Progenitor cell of endocrine pancreas (in vitro differentiated cells): Measurements from ENCODE around the gene AGO3. TPM values are rescaled to one million over a fixed set of nuclear protein-coding genes. Genes with fewer than 3 reads are reported as not detected.
A peak's percentile ranks its signal among the peaks of the same experiment; 100 is the strongest.
"Not testable (repeated sequence)": the region's sequence is repeated elsewhere in the genome, so short reads cannot be mapped to it uniquely, and the experiment has no call there.

Source experiments
- DNase-seq: peaks from one replicate; pipeline ENCODE4 v3.0.0; 2021; ENCODE audit warnings: low spot score; ENCODE audit not compliant: unreplicated experiment
- H3K27ac Mint-ChIP-seq: 2 replicates; pipeline ENCODE4 v1.8.0; 2021; ENCODE audit warnings: mild to moderate bottlenecking, moderate library complexity, mixed read lengths
- H3K27me3 Mint-ChIP-seq: 2 replicates; pipeline ENCODE4 v1.8.0; 2021; ENCODE audit warnings: mixed read lengths
- H3K36me3 Mint-ChIP-seq: 2 replicates; pipeline ENCODE4 v1.8.0; 2022; ENCODE audit warnings: mixed read lengths; ENCODE audit not compliant: insufficient read depth
- H3K4me1 Mint-ChIP-seq: 2 replicates; pipeline ENCODE4 v1.8.0; 2021; ENCODE audit warnings: low read depth, mixed read lengths
- H3K4me3 Mint-ChIP-seq: 2 replicates; pipeline ENCODE4 v1.8.0; 2021; ENCODE audit warnings: low read depth, mild to moderate bottlenecking, moderate library complexity, mixed read lengths
- H3K9me3 Mint-ChIP-seq: 2 replicates; pipeline ENCODE4 v1.8.0; 2021; ENCODE audit warnings: low read depth, mixed read lengths
- CTCF ChIP-seq: fragments of 200-600 bp; sonication (generic); IDR thresholded peaks from one replicate; pipeline ENCODE4 v1.5.0; 2021; ENCODE audit warnings: antibody characterized with exemption, mild to moderate bottlenecking; ENCODE audit not compliant: unreplicated experiment
- total RNA-seq: library from RNA; stranded (reverse); gene quantifications from 2 replicates; pipeline ENCODE4 v1.2.1, GENCODE V29; 2021

The AGO3 gene
- total RNA-seq, 1 donor from 2014 or later, result 40.8 TPM

- H3K4me3 Mint-ChIP-seq, result no peak overlapping the region
- no peaks in the 10 kb centered on the region for H3K4me1 Mint-ChIP-seq
- peaks cover 38% of the 10 kb centered on the region for H3K36me3 Mint-ChIP-seq
- H3K27ac Mint-ChIP-seq, result no peak overlapping the region
- no peaks in the 10 kb centered on the region for H3K27me3 Mint-ChIP-seq
- DNase-seq, result no peak
- TF ChIP-seq CTCF, result no peak
- peaks cover 6% of the 10 kb centered on the region for H3K9me3 Mint-ChIP-seq
Measured at GRCh38 chr1:35971601-35972000, 40.7 kb downstream of the AGO3 start.

GRCh38 chr1:35972631-35973030 lies 41.7 kb downstream of the AGO3 start:
- not testable (repeated sequence) for H3K9me3 Mint-ChIP-seq, DNase-seq, H3K4me3 Mint-ChIP-seq, H3K27me3 Mint-ChIP-seq, H3K27ac Mint-ChIP-seq, H3K4me1 Mint-ChIP-seq
- peaks cover 38% of the 10 kb centered on the region for H3K36me3 Mint-ChIP-seq

GRCh38 chr1:35980090-35980489 lies 49.2 kb downstream of the AGO3 start:
- DNase-seq, result no peak
- Mint-ChIP-seq H3K4me3 (no peak overlapping the region), H3K36me3 (peaks cover 20% of the 10 kb centered on the region), H3K9me3 (no peaks in the 10 kb centered on the region), H3K4me1 (no peaks in the 10 kb centered on the region), H3K27ac (peak overlapping the region; percentile 11), H3K27me3 (no peaks in the 10 kb centered on the region)
- TF ChIP-seq CTCF, result no peak

- no peak overlapping the region for H3K4me3 Mint-ChIP-seq
- H3K36me3 Mint-ChIP-seq, result peaks cover 17% of the 10 kb centered on the region
- no peaks in the 10 kb centered on the region for H3K4me1 Mint-ChIP-seq
- H3K27ac Mint-ChIP-seq, result no peak overlapping the region
- H3K9me3 Mint-ChIP-seq, result no peaks in the 10 kb centered on the region
- no peaks in the 10 kb centered on the region for H3K27me3 Mint-ChIP-seq
- no peak for DNase-seq
- TF ChIP-seq CTCF, result no peak
Measured at GRCh38 chr1:35988237-35988636, 57.3 kb downstream of the AGO3 start.

- Mint-ChIP-seq H3K36me3 (peaks cover 3% of the 10 kb centered on the region), H3K27ac (no peak overlapping the region), H3K27me3 (no peaks in the 10 kb centered on the region), H3K4me3 (no peak overlapping the region), H3K4me1 (no peaks in the 10 kb centered on the region), H3K9me3 (no peaks in the 10 kb centered on the region)
- no peak for TF ChIP-seq CTCF
- DNase-seq, result no peak
Measured at GRCh38 chr1:36006941-36007500, 76.1 kb downstream of the AGO3 start.

- DNase-seq, result no peak
- Mint-ChIP-seq H3K4me1 (no peaks in the 10 kb centered on the region), H3K36me3 (peaks cover 3% of the 10 kb centered on the region), H3K27me3 (no peaks in the 10 kb centered on the region), H3K27ac (no peak overlapping the region), H3K4me3 (no peak overlapping the region), H3K9me3 (no peaks in the 10 kb centered on the region)
- TF ChIP-seq CTCF, result no peak
Measured at GRCh38 chr1:36007741-36008140, 76.8 kb downstream of the AGO3 start.
